HG03460 (cell line): ENCODE data around the gene ZNF763.
A peak's percentile ranks its signal among the peaks of the same experiment; 100 is the strongest.
"Not testable (repeated sequence)": the region's sequence is repeated elsewhere in the genome, so short reads cannot be mapped to it uniquely, and the experiment has no call there.

ENCODE experiments used
- ATAC-seq: cut with Tn5 transposase; IDR thresholded peaks from one replicate; pipeline ENCODE4 v1.9.1; 2021; ENCODE audit not compliant: unreplicated experiment

ZNF763 gene

DNA sequence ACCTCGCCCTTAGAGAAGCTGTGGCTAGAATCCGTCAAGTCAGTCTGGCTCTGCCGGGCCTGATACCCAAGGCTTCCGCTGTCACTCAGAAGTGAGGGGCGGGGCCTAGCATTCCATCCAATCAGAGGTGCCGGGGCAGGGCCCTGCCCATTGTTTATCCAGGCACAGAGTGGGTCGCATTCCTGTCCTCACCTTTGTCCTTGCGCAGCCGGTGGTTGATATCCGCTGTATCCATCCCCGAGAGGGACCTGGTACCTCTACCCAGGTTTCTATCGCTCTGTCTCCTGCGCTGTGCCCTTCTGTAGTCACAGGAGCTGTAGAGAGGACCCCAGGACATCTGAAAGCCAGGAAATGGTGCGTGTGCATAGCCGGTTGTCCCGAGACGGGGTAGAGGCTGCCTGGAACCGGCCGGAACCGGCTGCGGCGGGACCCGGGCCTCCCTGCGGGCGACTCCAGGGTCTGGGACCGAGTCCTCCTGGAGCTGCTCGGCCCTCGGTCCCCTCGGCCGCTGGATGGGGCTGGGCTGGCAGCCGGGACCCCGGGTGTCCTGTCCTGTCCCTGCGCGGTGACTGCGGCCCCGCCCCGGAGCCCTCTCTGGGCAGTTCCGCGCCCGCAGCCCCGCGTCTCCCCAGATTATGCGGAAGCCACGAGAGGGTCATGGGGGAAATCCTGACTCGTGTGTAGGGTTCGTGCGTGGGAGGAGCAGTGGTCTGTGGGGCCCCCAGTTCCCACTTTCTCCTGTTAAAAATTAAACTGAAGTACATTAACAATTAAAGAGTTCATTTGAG lies at the start of gene ZNF763:
Gene ZNF763 (plus strand): TSS at position 183 of the 788 bp plus-strand sequence. CDS start 169 bp downstream, at position 352.
- ATAC-seq, result peak; percentile 87

DNA sequence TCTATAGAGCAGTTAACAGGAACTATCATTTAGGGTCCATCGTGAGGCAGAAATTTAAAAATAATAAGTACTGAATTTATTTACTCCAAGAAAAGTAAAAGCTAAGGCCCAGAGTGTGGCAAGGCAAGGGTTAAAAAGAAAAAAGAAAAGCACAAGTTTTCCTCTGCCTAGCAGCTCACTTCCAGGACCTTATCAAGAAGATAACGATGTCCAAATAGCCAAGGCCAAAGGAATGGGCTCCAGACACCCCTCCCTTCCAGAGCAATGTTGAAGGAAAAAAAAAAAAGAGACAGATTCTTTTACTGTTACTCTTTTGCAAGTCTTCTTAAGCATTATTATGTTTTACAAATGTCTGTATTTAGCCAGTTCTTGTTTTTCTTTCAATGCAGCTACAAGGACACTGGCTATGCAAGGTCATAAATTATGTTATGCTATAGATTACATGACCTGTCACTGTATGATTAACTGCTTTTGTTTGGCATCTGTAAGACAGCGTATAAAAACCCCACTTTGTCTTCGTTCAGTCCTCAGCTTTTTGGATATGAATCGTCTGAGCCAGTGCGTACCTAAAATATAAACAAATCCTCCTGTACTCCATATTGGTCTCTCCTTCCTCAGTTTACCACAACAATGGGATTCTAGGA lies 42.9 kb upstream of the ZNF763 start:
- no peak for ATAC-seq

DNA sequence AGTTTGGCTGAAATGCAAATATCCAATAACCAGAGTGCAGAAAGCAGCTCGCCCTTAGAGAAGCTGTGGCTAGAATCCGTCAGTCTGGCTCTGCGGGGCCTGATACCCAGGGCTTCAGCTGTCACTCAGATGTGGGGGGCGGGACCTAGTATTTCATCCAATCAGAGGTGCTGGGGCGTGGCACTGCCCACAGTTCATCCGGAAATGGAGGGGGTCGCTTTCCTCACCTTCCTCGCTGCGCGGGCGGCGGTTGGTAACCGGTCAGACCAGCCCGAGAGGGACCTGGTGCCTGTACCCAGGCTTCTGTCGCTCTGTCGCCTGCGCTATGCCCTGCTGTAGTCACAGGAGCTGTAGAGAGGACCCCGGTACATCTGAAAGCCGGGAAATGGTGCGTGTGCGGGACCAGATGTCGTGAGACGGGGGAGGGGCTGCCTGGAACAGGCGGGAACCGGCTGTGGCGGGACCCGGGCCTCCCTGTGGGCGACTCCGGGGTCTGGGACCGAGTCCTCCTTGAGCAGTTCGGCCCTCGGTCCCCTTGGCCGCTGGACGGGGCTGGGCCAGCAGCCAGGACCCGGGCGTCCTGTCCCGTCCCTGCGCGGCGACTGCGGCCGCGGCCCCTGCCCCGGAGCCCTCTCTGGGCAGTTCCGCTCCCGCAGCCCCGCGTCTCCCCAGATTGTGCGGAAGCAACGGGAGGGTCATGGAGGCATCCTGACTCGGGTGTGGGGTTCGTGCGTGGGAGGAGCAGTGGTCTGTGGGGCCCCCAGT lies 39.8 kb upstream of the ZNF763 start, which contains the start of gene ZNF700:
Gene ZNF700 (plus strand): TSS at position 222 of the 765 bp plus-strand sequence. CDS start 104 bp downstream, at position 326.
- ATAC-seq, result peak; percentile 87

DNA sequence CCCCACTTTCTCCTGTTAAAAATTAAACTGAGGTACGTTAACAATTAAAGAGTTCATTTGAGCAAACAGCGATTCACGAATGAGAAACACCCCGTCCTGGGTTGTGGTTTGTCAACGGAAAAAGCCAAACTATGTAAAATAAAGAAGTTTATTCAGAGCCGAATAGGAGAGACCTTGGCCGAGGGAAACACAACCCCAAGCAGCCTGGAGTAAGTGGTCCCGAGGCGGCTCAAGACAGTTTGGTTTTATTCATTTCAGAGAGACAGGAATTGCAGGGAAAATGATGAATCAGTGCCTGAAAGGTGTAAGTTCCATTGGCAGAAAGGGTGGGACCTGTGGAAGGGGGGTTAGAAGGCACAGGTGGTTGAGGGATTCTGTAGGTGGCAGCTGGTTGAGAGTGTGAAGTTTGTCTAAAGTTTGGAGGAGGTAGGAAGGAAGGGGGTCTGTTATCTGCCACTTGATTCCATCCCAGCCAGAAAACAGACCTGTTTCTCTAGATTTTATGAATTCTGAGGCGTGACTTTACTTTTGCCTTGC lies 39.1 kb upstream of the ZNF763 start:
- ATAC-seq, result not testable (repeated sequence)

DNA sequence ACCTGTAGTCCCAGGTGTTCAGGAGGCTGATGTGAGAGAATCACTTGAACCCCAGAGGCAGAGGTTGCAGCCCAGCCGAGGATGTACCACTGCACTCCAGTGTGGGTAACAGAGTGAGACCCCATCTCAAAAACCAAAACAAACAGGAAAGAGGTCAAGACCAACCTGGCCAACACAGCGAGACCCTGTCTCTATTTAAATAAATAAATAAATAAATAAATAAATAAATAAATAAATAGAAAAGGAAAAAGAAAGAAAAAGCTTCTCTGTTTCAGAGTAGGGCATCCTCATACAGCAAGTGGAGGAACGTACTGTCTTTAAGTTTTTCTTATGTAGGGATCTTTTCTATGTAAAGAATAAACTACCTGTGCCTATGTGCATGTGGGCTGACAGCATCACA lies 37.6 kb upstream of the ZNF763 start:
- no peak for ATAC-seq

DNA sequence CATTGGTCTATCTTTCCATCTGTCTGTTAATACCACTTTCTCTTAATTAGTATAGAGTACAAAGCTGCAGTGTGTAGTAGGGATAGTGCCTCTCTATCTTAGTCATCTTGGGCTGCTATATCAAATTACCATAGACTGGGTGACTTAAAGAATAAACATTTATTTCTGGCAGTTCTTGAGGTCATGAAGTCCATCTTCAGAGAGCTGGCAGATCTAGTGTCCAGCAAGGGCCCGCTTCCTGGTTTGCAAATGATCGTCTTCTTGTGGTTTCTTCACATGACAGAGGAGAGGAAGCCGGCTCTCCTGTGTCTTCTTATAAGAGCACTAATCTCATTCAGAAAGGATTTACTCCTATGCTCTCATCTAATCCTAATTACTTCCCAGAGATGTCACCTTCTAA lies 33.8 kb upstream of the ZNF763 start:
- no peak for ATAC-seq

DNA sequence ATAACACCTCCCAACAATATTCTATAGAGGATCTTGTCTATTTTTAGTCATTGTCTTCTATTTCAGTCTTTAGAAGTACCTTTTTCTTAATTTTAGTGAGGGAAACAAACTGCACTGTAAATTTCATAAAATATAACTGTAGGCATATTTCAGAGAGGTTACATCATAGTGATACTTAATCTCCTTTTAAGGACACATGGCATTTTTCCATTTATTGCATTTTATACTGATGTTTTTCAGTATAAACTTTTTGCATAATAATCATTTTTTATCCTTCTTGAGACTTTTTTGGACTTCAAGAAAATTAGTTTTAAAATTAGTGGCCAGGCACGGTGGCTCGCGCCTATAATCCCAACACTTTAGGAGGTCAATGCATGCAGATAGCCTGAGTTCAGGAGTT lies 33.3 kb upstream of the ZNF763 start:
- ATAC-seq, result no peak

DNA sequence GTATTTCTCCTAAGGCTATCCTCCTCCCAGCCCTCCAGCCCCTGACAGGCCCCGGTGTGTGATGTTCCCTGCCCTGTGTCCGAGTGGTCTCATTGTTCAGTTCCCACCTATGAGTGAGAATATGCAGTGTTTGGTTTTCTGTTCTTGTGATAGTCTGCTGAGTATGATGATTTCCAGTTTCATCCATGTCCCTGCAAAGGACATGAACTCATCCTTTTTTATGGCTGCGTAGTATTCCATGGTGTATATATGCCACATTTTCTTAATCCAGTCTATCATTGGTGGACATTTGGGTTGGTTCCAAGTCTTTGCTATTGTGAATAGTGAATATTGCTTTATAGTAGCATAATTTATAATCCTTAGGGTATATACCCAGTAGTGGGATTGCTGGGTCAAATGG lies 29.0 kb upstream of the ZNF763 start:
- ATAC-seq, result not testable (repeated sequence)

DNA sequence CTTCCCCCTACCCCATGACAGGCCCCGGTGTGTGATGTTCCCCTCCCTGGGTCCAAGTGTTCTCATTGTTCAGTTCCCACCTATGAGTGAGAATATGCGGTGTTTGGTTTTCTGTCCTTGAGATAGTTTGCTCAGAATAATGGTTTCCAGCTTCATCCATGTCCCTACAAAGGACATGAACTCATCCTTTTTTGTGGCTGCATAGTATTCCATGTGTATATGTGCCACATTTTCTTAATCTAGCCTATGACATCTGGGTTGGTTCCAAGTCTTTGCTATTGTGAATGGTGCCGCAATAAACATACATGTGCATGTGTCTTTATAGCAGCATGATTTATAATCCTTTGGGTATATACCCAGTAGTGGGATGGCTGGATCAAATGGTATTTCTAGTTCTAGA lies 26.5 kb upstream of the ZNF763 start:
- not testable (repeated sequence) for ATAC-seq

DNA sequence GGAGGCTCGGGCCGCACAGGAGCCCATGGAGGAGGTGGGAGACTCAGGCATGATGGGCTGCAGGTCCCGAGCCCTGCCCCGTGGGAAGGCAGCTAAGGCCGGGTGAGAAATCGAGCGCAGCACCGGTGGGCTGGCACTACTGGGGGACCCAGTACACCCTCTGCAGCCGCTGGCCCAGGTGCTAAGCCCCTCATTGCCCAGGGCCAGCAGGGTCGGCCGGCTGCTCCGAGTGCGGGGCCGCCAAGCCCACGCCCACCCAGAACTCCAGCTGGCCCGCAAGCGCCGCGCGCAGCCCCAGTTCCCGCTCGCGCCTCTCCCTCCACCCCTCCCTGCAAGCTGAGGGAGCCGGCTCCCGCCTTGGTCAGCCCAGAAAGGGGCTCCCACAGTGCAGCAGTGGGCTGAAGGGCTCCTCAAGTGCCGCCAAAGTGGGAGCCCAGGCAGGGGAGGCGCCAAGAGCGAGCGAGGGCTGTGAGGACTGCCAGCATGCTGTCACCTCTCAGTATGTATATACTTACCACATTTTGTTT lies 23.4 kb upstream of the ZNF763 start:
- ATAC-seq, result not testable (repeated sequence)

DNA sequence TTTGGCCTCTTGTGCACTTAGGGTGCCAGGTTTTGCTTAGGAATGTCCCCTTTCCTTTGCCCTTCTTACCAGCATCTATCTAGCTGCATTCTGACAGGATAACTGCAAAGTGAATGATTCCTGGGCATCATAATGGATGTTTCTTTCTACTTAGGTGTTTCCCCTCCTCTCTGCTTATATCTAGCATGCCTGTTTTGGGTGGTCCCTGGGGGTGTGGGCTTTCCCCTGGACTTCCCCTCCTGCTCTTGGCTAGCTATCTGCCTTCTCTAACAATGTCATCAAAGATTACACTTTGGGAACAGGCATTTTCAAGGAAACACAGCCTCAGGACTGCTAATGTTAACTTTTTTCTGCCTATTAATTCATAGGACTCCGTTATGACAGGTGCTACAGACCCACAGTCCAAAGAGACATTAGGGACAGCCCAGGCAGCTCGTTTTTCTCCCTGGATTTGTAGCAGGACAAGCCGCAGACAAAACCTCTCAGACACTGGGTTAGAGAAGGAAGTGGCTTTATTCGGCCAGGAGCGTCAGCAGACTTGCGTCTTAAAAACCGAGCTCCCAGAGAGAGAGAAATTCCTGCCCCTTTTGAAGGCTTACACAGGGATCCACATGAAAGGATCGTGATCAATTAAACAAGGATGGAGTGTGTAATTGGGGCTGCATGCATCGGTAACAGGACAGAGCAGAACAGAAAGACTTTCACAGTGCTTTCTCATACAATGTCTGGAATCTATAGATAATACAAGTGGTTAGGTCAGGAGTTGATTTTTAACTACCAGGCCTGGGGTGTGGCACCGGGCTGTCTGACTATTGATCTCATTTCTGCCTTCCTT lies 22.6 kb upstream of the ZNF763 start:
- no peak for ATAC-seq

DNA sequence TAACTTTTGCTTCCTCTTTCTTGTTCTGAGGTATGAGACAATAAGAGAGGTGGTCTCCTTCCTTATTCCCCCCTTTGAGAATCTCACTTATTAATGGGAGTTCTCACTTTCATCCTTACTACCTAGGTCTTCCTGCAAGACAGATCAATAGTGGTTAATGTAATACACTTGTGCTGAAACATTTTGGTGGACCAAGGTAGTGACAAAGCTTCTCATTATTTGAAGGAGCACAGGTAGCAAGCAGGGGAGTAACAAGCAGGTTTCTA lies 22.1 kb upstream of the ZNF763 start:
- ATAC-seq, result no peak

DNA sequence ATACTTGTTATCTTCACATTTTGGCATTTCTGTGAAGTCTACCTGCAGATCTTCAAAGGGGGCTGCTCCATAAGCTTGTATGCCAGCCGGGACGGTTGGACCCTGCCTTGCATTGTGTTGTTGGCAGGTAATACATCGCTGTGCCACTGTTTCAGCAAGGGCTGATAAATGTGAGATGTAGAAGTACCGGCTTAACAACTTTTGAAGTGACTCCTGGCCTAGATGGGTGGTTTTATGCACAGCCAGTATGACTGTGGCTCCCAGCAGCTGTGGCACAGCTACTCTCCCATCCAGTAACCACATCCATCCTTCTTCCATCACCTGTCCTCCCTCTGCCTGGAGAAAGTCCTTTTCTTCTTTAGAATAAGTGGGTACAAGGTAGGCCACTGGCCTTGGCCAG lies 20.2 kb upstream of the ZNF763 start:
- no peak for ATAC-seq

DNA sequence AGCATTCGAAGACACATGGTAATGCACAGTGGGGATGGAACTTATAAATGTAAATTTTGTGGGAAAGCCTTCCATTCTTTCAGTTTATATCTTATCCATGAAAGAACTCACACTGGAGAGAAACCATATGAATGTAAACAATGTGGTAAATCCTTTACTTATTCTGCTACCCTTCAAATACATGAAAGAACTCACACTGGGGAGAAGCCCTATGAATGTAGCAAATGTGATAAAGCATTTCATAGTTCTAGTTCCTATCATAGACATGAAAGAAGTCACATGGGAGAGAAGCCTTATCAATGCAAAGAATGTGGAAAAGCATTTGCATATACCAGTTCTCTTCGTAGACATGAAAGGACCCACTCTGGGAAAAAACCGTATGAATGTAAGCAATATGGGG lies 16.2 kb upstream of the ZNF763 start:
- ATAC-seq, result no peak

DNA sequence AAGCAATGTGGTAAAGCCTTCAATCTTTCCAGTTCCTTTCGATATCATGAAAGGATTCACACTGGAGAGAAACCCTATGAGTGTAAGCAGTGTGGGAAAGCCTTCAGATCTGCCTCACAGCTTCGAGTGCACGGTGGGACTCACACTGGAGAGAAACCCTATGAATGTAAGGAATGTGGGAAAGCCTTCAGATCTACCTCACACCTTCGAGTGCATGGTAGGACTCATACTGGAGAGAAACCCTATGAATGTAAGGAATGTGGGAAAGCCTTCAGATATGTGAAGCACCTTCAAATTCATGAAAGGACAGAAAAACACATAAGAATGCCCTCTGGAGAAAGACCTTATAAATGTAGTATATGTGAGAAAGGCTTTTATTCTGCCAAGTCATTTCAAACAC lies 15.6 kb upstream of the ZNF763 start:
- no peak for ATAC-seq

DNA sequence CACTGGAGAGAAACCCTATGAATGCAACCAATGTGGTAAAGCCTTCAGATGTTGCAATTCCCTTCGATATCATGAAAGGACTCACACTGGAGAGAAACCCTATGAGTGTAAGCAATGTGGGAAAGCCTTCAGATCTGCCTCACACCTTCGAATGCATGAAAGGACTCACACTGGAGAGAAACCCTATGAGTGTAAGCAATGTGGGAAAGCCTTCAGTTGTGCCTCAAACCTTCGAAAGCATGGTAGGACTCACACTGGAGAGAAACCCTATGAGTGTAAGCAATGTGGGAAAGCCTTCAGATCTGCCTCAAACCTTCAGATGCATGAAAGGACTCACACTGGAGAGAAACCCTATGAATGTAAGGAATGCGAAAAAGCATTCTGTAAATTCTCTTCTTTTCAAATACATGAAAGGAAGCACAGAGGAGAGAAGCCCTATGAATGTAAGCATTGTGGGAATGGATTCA lies 15.2 kb upstream of the ZNF763 start:
- not testable (repeated sequence) for ATAC-seq

DNA sequence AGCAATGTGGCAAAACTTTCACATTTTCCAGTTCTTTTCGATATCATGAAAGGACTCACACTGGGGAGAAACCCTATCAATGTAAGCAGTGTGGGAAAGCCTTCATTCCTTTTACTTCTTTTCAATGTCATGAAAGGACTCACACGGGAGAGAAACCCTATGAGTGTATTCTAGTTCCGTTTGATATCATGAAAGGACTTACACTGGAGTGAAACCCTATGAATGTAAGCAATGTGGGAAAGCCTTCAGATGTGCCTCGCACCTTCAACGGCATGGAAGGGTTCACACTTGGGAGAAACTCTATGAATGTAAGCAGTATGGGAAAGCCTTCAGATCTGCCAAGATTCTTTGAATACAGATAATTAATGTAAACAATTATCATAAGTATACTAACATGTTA lies 14.5 kb upstream of the ZNF763 start:
- ATAC-seq, result no peak

DNA sequence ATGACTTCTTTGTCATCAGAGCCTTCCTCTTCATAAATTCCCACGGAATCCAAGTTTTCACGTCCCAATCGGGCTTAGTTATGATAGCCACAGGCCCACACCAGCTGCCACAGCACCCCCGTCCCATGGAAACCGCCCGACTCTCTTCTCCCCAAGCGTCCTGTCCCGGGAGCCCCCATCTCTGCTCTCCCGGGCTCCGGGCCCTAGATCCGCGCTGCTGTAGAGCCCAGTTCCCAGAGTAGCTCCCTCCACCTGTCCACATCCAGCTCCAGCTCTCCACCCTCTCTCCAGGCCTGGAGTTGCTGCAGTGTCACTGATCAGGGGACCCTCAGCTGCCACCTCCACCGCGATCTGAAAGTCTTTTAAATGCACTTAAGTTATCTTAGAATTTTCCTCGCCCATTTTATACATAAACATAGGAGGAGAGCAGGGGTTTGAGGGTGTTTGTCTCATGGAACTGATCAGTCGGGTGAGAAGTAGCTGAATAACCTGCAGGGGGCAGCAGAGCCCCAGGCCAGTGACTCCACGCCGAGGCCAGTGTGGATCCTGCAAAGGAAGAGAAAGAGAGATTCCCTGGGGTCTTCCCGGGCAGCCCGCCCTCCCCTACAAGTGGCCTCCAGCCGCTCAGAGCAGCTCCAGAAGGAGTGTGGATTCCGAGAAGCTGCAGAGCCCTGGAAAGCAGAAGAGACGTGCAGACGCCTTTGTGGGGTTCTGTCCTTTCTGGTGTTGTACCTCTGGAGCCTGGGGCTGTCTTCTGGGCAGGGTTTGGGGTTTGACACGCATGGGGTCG lies 1.1 kb upstream of the ZNF763 start:
- no peak for ATAC-seq

DNA sequence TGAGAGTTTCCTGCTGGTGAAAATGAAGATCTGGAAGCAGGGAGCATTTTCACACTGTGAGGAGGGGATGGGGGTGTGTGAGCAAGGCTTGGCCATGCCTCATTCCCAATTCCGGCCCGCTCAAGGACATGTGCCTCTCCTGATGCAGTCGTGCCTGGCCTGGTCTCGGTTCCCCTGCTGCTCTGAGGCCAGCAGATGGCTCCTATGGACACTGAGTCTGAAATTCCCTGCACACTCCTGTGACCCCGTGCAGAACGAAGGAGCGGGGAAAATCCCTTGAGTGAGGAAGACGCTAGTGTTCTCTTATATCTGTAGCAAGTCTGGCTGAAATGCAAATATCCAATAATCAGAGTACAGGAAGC lies 363 bp upstream of the ZNF763 start:
- ATAC-seq, result no peak

DNA sequence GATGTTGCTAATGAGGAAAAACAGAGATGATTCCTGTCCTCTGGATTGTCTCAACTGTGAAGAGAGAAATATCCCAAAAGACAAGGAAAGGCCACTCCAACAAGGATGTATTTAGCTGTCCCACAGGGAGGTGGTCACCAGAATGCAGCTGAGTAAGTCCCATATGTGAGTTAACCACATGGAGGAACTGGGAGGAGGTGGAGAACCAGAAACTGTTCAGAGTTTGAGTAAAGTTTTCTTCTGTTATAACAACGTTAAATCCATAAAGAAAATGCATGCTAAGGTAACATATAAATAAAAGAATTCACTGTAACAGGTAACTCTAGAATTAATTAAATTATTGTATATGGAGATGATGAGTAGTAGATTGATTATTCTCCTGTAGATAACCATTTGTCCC lies 5.3 kb downstream of the ZNF763 start:
- ATAC-seq, result no peak
